HEK293 (cell line): ENCODE measurements around the gene KRT76.

Source experiments
- CTCF ChIA-PET: fragments of 350-600 bp; formaldehyde crosslinking; extraction: SDS; loops from one replicate; lab custom pipeline; 2021; ENCODE audit warnings: antibody characterized with exemption; lab: Yijun Ruan, JAX
- POLR2A ChIA-PET: fragments of 300-600 bp; formaldehyde crosslinking; extraction: SDS; loops from one replicate; lab custom pipeline; 2020; ENCODE audit warnings: antibody characterized with exemption, inconsistent platforms; lab: Yijun Ruan, JAX
- H3K27ac ChIP-seq: fragments of 200-500 bp; sonication (Bioruptor generic); 2 replicates; pipeline ENCODE4 v1.5.1; 2014; ENCODE audit warnings: low read depth, low read length, control low read depth, inconsistent platforms; ENCODE audit errors: extremely low read depth
- H3K36me3 ChIP-seq, 2 experiments: fragments of 200-500 bp in 1 of 2; sonication (Bioruptor generic) in 1 of 2; 1 replicate in 1 of 2; 2 replicates in 1 of 2; pipeline ENCODE4 v1.5.1; 2014 to 2017; ENCODE audit warnings: inconsistent platforms in 2 of 2, low read length in 2 of 2; ENCODE audit not compliant: control insufficient read depth in 2 of 2, insufficient read depth in 1 of 2
- H3K4me1 ChIP-seq: fragments of 200-500 bp; sonication (Bioruptor generic); 2 replicates; pipeline ENCODE4 v1.5.1; 2014; ENCODE audit warnings: mild to moderate bottlenecking, low read length, inconsistent platforms; ENCODE audit not compliant: control insufficient read depth, insufficient read depth
- H3K4me3 ChIP-seq: 2 replicates; pipeline ENCODE4 v1.5.1; 2011; ENCODE audit warnings: low read depth, mild to moderate bottlenecking, control low read depth, low read length, moderate library complexity
- H3K9me3 ChIP-seq: fragments of 200-500 bp; sonication (Bioruptor generic); 2 replicates; pipeline ENCODE4 v1.5.1; 2014; ENCODE audit warnings: low read depth, low read length, inconsistent platforms; ENCODE audit not compliant: control insufficient read depth, insufficient read depth
- BCL11B ChIP-seq: fragments of 450-650 bp; formaldehyde crosslinking; IDR thresholded peaks from 2 replicates; pipeline ENCODE4 v1.5.1; 2016; ENCODE audit warnings: low read depth, missing biosample characterization, missing genetic modification characterization
- BCL6B ChIP-seq: fragments of 450-650 bp; formaldehyde crosslinking; IDR thresholded peaks from 2 replicates; pipeline ENCODE4 v1.5.1; 2017; ENCODE audit warnings: missing biosample characterization, missing genetic modification characterization
- EGR2 ChIP-seq: fragments of 450-650 bp; formaldehyde crosslinking; IDR thresholded peaks from 2 replicates; pipeline ENCODE4 v1.5.1; 2016; ENCODE audit warnings: low read depth, missing biosample characterization, missing genetic modification characterization
- ELK4 ChIP-seq: IDR thresholded peaks from 2 replicates; pipeline ENCODE4 v1.6.1; 2011; ENCODE audit warnings: mild to moderate bottlenecking, low read depth, low read length, borderline replicate concordance
- KLF8 ChIP-seq: fragments of 450-650 bp; formaldehyde crosslinking; IDR thresholded peaks from 2 replicates; pipeline ENCODE4 v1.5.1; 2016; ENCODE audit warnings: missing biosample characterization, missing genetic modification characterization
- KLF9 ChIP-seq: fragments of 450-650 bp; formaldehyde crosslinking; IDR thresholded peaks from 2 replicates; pipeline ENCODE4 v1.5.1; 2016; ENCODE audit warnings: missing biosample characterization, missing genetic modification characterization, low read depth
- MEIS1 ChIP-seq: sonication (generic); formaldehyde crosslinking; IDR thresholded peaks from 2 replicates; pipeline ENCODE4 v1.8.1; 2022; ENCODE audit warnings: missing genetic modification reagents, mild to moderate bottlenecking, borderline replicate concordance
- PRDM2 ChIP-seq: fragments of 450-650 bp; formaldehyde crosslinking; IDR thresholded peaks from 2 replicates; pipeline ENCODE4 v1.5.1; 2016; ENCODE audit warnings: missing biosample characterization, missing genetic modification characterization, borderline replicate concordance
- SALL2 ChIP-seq: fragments of 450-650 bp; formaldehyde crosslinking; IDR thresholded peaks from 2 replicates; pipeline ENCODE4 v1.5.0; 2017; ENCODE audit warnings: missing biosample characterization, mild to moderate bottlenecking, missing genetic modification characterization, borderline replicate concordance
- SCRT1 ChIP-seq: fragments of 450-650 bp; formaldehyde crosslinking; IDR thresholded peaks from 2 replicates; pipeline ENCODE4 v1.5.1; 2016; ENCODE audit warnings: missing biosample characterization, missing genetic modification characterization, borderline replicate concordance
- WT1 ChIP-seq: fragments of 450-650 bp; formaldehyde crosslinking; IDR thresholded peaks from 2 replicates; pipeline ENCODE4 v1.5.1; 2016; ENCODE audit warnings: missing biosample characterization, missing genetic modification characterization
- ZFP3 ChIP-seq: fragments of 450-650 bp; formaldehyde crosslinking; IDR thresholded peaks from 2 replicates; pipeline ENCODE4 v1.5.1; 2016; ENCODE audit warnings: low read depth, missing biosample characterization, missing genetic modification characterization
- ZNF121 ChIP-seq: fragments of 450-650 bp; formaldehyde crosslinking; IDR thresholded peaks from 2 replicates; pipeline ENCODE4 v1.5.1; 2016; ENCODE audit warnings: missing biosample characterization, missing genetic modification characterization
- ZNF19 ChIP-seq: fragments of 450-650 bp; formaldehyde crosslinking; IDR thresholded peaks from 2 replicates; pipeline ENCODE4; 2016; ENCODE audit warnings: missing biosample characterization, missing genetic modification characterization, low read depth
- ZNF221 ChIP-seq: fragments of 450-650 bp; formaldehyde crosslinking; IDR thresholded peaks from 2 replicates; pipeline ENCODE4 v1.5.1; 2017; ENCODE audit warnings: missing biosample characterization, missing genetic modification characterization, borderline replicate concordance
- ZNF335 ChIP-seq: fragments of 450-650 bp; formaldehyde crosslinking; conservative IDR thresholded peaks from 2 replicates; pipeline ENCODE4 v1.5.1; 2016; ENCODE audit warnings: missing biosample characterization, missing genetic modification characterization
- ZNF341 ChIP-seq: fragments of 450-650 bp; formaldehyde crosslinking; IDR thresholded peaks from 2 replicates; pipeline ENCODE4; 2016; ENCODE audit warnings: low read depth, missing biosample characterization, missing genetic modification characterization
- ZNF350 ChIP-seq: fragments of 450-650 bp; formaldehyde crosslinking; IDR thresholded peaks from 2 replicates; pipeline ENCODE4 v1.5.0; 2017; ENCODE audit warnings: missing biosample characterization, mild to moderate bottlenecking, missing genetic modification characterization
- ZNF366 ChIP-seq: fragments of 450-650 bp; formaldehyde crosslinking; conservative IDR thresholded peaks from 2 replicates; pipeline ENCODE4 v1.5.1; 2016; ENCODE audit warnings: missing biosample characterization, missing genetic modification characterization
- ZNF391 ChIP-seq: fragments of 450-650 bp; formaldehyde crosslinking; IDR thresholded peaks from 2 replicates; pipeline ENCODE4 v1.5.1; 2016; ENCODE audit warnings: low read depth, missing biosample characterization, missing genetic modification characterization, borderline replicate concordance
- ZNF416 ChIP-seq: fragments of 450-650 bp; formaldehyde crosslinking; IDR thresholded peaks from 2 replicates; pipeline ENCODE4 v1.5.1; 2016; ENCODE audit warnings: missing biosample characterization, missing genetic modification characterization
- ZNF48 ChIP-seq: fragments of 450-650 bp; formaldehyde crosslinking; IDR thresholded peaks from 2 replicates; pipeline ENCODE4 v1.5.1; 2016; ENCODE audit warnings: missing biosample characterization, missing genetic modification characterization
- ZNF639 ChIP-seq: fragments of 450-650 bp; formaldehyde crosslinking; IDR thresholded peaks from 2 replicates; pipeline ENCODE4 v1.5.1; 2016; ENCODE audit warnings: missing biosample characterization, missing genetic modification characterization
- ZNF670 ChIP-seq: fragments of 450-650 bp; formaldehyde crosslinking; IDR thresholded peaks from 2 replicates; pipeline ENCODE4 v1.5.1; 2016; ENCODE audit warnings: missing biosample characterization, missing genetic modification characterization, low read depth

The KRT76 gene

GRCh38 chr12:52798671-52799504, 21.7 kb upstream of the KRT76 start:
- Histone ChIP-seq H3K27ac (no peak overlapping the region), H3K36me3 (no peaks in the 10 kb centered on the region), H3K4me1 (no peaks in the 10 kb centered on the region; the same call in 1 of the 2 replicates), H3K9me3 (no peaks in the 10 kb centered on the region), H3K4me3 (no peak overlapping the region)
- ChIA-PET CTCF (interaction anchor here (1.6 kb wide), 1 partner anchor 67 kb away, joined by 4 read pairs; no protein-coding TSS in a partner anchor), POLR2A (no interaction called here)
- no peak for TF ChIP-seq WT1 (tag by site-specific recombination)
- TF ChIP-seq ZNF121 (tag by site-specific recombination) = no peak
- TF ChIP-seq ZNF341 (tag by site-specific recombination) = no peak
- no peak for TF ChIP-seq MEIS1 (CRISPR knock-in tag)
- no peak for TF ChIP-seq SCRT1 (tag by site-specific recombination)
- no peak for TF ChIP-seq KLF8
- TF ChIP-seq KLF9 (tag by site-specific recombination) = no peak
- no peak for TF ChIP-seq BCL6B (tag by site-specific recombination)
- TF ChIP-seq ZNF670 (tag by site-specific recombination) = no peak
- no peak for TF ChIP-seq ZNF19 (tag by site-specific recombination)
- TF ChIP-seq BCL11B (tag by site-specific recombination) = no peak
- no peak for TF ChIP-seq PRDM2 (tag by site-specific recombination)

- Histone ChIP-seq H3K4me1 (no peaks in the 10 kb centered on the region), H3K27ac (no peak overlapping the region), H3K9me3 (no peaks in the 10 kb centered on the region), H3K4me3 (no peak overlapping the region), H3K36me3 (no peaks in the 10 kb centered on the region)
- ChIA-PET CTCF (interaction anchor here (1.6 kb wide), 1 partner anchor 67 kb away, joined by 4 read pairs; no protein-coding TSS in a partner anchor), POLR2A (interaction anchor here (0.5 kb wide), 1 partner anchor 1032 kb away, joined by 3 read pairs; no protein-coding TSS in a partner anchor)
- TF ChIP-seq ZNF391 (tag by site-specific recombination) (no peak), ZNF335 (tag by site-specific recombination) (no peak), ZNF366 (no peak), ZNF48 (tag by site-specific recombination) (no peak), EGR2 (tag by site-specific recombination) (no peak), ELK4 (no peak), ZNF350 (no peak), ZNF221 (tag by site-specific recombination) (no peak), ZNF639 (no peak), ZNF416 (tag by site-specific recombination) (no peak), ZFP3 (tag by site-specific recombination) (no peak), SALL2 (tag by site-specific recombination) (no peak)
Measured at GRCh38 chr12:52798003-52798670, 21.0 kb upstream of the KRT76 start.
